B cell (primary cell): ENCODE measurements around the gene PDE3A. TPM values are rescaled to one million over a fixed set of nuclear protein-coding genes. Genes with fewer than 3 reads are reported as not detected.

Experiments
- ATAC-seq: fragments of 200-7000 bp; cut with Tn5 transposase; one replicate; pipeline ENCODE4 v1.10.0; 2021; ENCODE audit warnings: low read depth, mild to moderate bottlenecking, moderate number of reproducible peaks, moderate library complexity
- CTCF ChIA-PET: fragments of 350-600 bp; sonication (Branson Sonifier 250); formaldehyde crosslinking; loops from one replicate; lab custom pipeline; 2021; ENCODE audit warnings: antibody characterized with exemption, inconsistent platforms; lab: Charles Lee
- POLR2A ChIA-PET: fragments of 350-600 bp; sonication (Branson Sonifier 250); formaldehyde crosslinking; loops from one replicate; lab custom pipeline; 2021; ENCODE audit warnings: antibody characterized with exemption; lab: Charles Lee
- DNase-seq: peaks from one replicate; pipeline ENCODE4 v3.0.0; 2013
- H2AFZ ChIP-seq: 2 replicates; pipeline ENCODE4 v1.6.1; 2012; ENCODE audit warnings: mild to moderate bottlenecking, low read depth, low read length; ENCODE audit not compliant: insufficient read depth, poor library complexity, severe bottlenecking
- H3K27ac ChIP-seq, 2 donors: 1 replicate in 1 of 2; 2 replicates in 1 of 2; pipeline ENCODE4 v1.5.1; 2012 to 2013; ENCODE audit warnings: low read length in 2 of 2, mild to moderate bottlenecking in 2 of 2, moderate library complexity in 1 of 2
- H3K27me3 ChIP-seq, 4 experiments: fragments of 200-600 bp in 1 of 4; sonication (generic) in 1 of 4; replicated peaks in 1 of 4; 1 replicate in 2 of 4; 2 replicates in 2 of 4; pipeline versions ENCODE4 v1.6.1 to v1.7.0; 2013 to 2016; ENCODE audit warnings: low read length in 3 of 4, mild to moderate bottlenecking in 2 of 4, mixed read lengths in 1 of 4, moderate library complexity in 1 of 4; ENCODE audit not compliant: insufficient read depth in 4 of 4, control insufficient read depth in 3 of 4; ENCODE audit errors: control extremely low read depth in 1 of 4
- H3K36me3 ChIP-seq, 2 experiments: replicated peaks in 1 of 2; 1 replicate in 1 of 2; 2 replicates in 1 of 2; pipeline versions ENCODE4 v1.6.1 to v1.7.1; 2013; ENCODE audit warnings: low read length in 1 of 2; ENCODE audit not compliant: insufficient read depth in 2 of 2, control insufficient read depth in 1 of 2; ENCODE audit errors: control extremely low read depth in 1 of 2, extremely low read depth in 1 of 2
- H3K4me1 ChIP-seq, 2 donors: fragments of 200-600 bp in 1 of 2; sonication (generic) in 1 of 2; 1 replicate in 1 of 2; 2 replicates in 1 of 2; pipeline versions ENCODE4 v1.5.1 to v1.6.1; 2013 to 2017; ENCODE audit warnings: low read length in 2 of 2; ENCODE audit not compliant: control insufficient read depth in 2 of 2, insufficient read depth in 2 of 2
- H3K4me2 ChIP-seq: replicated peaks from 2 replicates; pipeline ENCODE3; 2012; ENCODE audit warnings: mild to moderate bottlenecking, low read depth, low read length; ENCODE audit not compliant: poor library complexity, severe bottlenecking
- H3K4me3 ChIP-seq, 5 experiments: fragments of 200-600 bp in 1 of 5; sonication (generic) in 1 of 5; 1 replicate in 3 of 5; 2 replicates in 2 of 5; pipeline versions ENCODE4 v1.5.1 to v1.7.0; 2011 to 2016; ENCODE audit warnings: low read length in 4 of 5, mild to moderate bottlenecking in 4 of 5, low read depth in 2 of 5, control low read depth in 1 of 5, moderate library complexity in 1 of 5; ENCODE audit not compliant: insufficient read depth in 1 of 5; ENCODE audit errors: control extremely low read depth in 1 of 5, extremely low read depth in 1 of 5
- H3K79me2 ChIP-seq: fragments of 200-600 bp; sonication (generic); one replicate; pipeline ENCODE4 v1.6.0; 2016; ENCODE audit warnings: low read length; ENCODE audit not compliant: control insufficient read depth, insufficient read depth
- H3K9ac ChIP-seq: fragments of 200-600 bp; sonication (generic); 2 replicates; pipeline ENCODE4 v1.6.1; 2017; ENCODE audit warnings: mild to moderate bottlenecking, low read length, moderate library complexity
- H3K9me3 ChIP-seq, 3 donors: one replicate each; pipeline versions ENCODE4 v1.6.1 to v1.7.1; 2013; ENCODE audit warnings: low read length in 2 of 3; ENCODE audit not compliant: control insufficient read depth in 2 of 3, insufficient read depth in 1 of 3; ENCODE audit errors: control extremely low read depth in 1 of 3
- H4K20me1 ChIP-seq: 2 replicates; pipeline ENCODE4 v1.6.0; 2012; ENCODE audit warnings: mild to moderate bottlenecking, low read length; ENCODE audit not compliant: insufficient read depth, control insufficient read depth, poor library complexity, severe bottlenecking
- H3K27ac Mint-ChIP-seq: one replicate; pipeline ENCODE4 v1.8.0; 2021; ENCODE audit warnings: mixed read lengths
- H3K27me3 Mint-ChIP-seq: one replicate; pipeline ENCODE4 v1.8.0; 2021; ENCODE audit warnings: mixed read lengths
- H3K4me1 Mint-ChIP-seq: one replicate; pipeline ENCODE4 v1.8.0; 2021; ENCODE audit warnings: mixed read lengths
- H3K4me3 Mint-ChIP-seq: one replicate; pipeline ENCODE4 v1.8.0; 2021; ENCODE audit warnings: mixed read lengths
- H3K9me3 Mint-ChIP-seq: one replicate; pipeline ENCODE4 v1.8.0; 2022; ENCODE audit warnings: mixed read lengths; ENCODE audit not compliant: insufficient read depth
- CTCF ChIP-seq: fragments of 200-600 bp; IDR thresholded peaks from one replicate; pipeline ENCODE4 v1.8.0; 2022; ENCODE audit warnings: antibody characterized with exemption, mild to moderate bottlenecking
- EZH2 ChIP-seq: IDR thresholded peaks from 2 replicates; pipeline ENCODE4 v1.6.1; 2012; ENCODE audit warnings: borderline replicate concordance, low read depth, mild to moderate bottlenecking, moderate library complexity, low read length; ENCODE audit not compliant: insufficient read depth, poor library complexity, severe bottlenecking
- WGBS: methylation state at CpG from one replicate; pipeline ENCODE4 v1.1.5; 2013; ENCODE audit warnings: missing lambda C conversion rate; ENCODE audit not compliant: insufficient coverage; 5-methylcytosine and 5-hydroxymethylcytosine counted together
- intact Hi-C: fragments of 100-400 bp; cut with micrococcal nuclease; formaldehyde crosslinking; loops from one replicate; pipeline ENCODE4 v1.10.0; 2022
- polyA plus RNA-seq: library from polyadenylated mRNA; depleted of rRNA; stranded (reverse); fragments of >200 nt; gene quantifications from 2 replicates; pipeline ENCODE4 v1.2.3, GENCODE V29; 2012
- total RNA-seq, 2 donors: library from RNA; stranded (reverse); fragments of 120-200 nt in 1 of 2; gene quantifications; 1 replicate in 1 of 2; 2 replicates in 1 of 2; pipeline versions ENCODE4 v1.2.3 to v1.2.4, GENCODE V29; 2013 to 2022

Gene PDE3A
- total and polyA plus RNA-seq, 2 donors (not counting 1 experiment from before 2014, with no cell fraction given) = not detected

- ATAC-seq (no peak), DNase-seq (no peak)
- TF ChIP-seq EZH2 (no peak), CTCF (no peak)
- H4K20me1 ChIP-seq = no peaks in the 10 kb centered on the region
- H3K4me2 ChIP-seq = no peak overlapping the region
- no peak overlapping the region for H3K27ac ChIP-seq
- ChIA-PET POLR2A (no interaction called here), CTCF (no interaction called here)
- no CpG with 5 or more reads among the region's 1 CpG for WGBS
- H3K4me1 ChIP-seq = no peaks in the 10 kb centered on the region
- no peaks in the 10 kb centered on the region for H3K36me3 ChIP-seq
- Mint-ChIP-seq H3K4me1 (no peaks in the 10 kb centered on the region), H3K9me3 (no peaks in the 10 kb centered on the region), H3K27ac (no peak overlapping the region), H3K4me3 (no peak overlapping the region), H3K27me3 (no peaks in the 10 kb centered on the region)
- H3K79me2 ChIP-seq = no peaks in the 10 kb centered on the region
- no peak overlapping the region for H3K9ac ChIP-seq
- intact Hi-C loops = no loop called here
- H3K9me3 ChIP-seq = no peaks in the 10 kb centered on the region
- H2AFZ ChIP-seq = no peak overlapping the region
- no peak overlapping the region for H3K4me3 ChIP-seq
- no peaks in the 10 kb centered on the region for H3K27me3 ChIP-seq
These were observed 348.6 kb downstream of the PDE3A start for GRCh38 chr12:20716985-20717384.

DNA sequence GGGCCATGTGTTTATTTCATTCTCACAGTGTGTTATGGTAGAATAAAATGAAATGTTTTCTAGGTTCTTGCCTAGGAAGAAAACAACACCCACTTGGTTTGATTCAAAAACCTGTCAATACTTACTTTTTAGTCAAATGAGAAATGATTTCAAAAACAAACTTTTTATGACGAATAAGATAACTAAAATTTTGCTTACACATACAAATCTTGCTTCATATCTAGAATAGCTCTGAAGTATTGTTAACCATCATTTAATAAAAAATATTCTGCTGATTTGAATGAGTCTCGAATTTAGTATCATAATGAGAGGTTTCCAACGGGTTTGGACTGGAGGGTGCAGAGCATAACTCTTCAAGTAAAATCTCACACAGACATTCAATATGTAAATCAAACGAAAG lies 350.0 kb downstream of the PDE3A start:
- Histone ChIP-seq H3K79me2 (no peaks in the 10 kb centered on the region), H3K27me3 (no peaks in the 10 kb centered on the region), H3K4me2 (no peak overlapping the region), H3K27ac (no peak overlapping the region), H4K20me1 (no peaks in the 10 kb centered on the region), H3K9ac (no peak overlapping the region), H3K9me3 (no peaks in the 10 kb centered on the region), H2AFZ (no peak overlapping the region), H3K36me3 (no peaks in the 10 kb centered on the region), H3K4me3 (no peak overlapping the region), H3K4me1 (no peaks in the 10 kb centered on the region)
- TF ChIP-seq CTCF = no peak
- no peaks in the 10 kb centered on the region for H3K9me3 Mint-ChIP-seq
- ATAC-seq = no peak
- ChIA-PET CTCF (no interaction called here), POLR2A (no interaction called here)
- H3K27ac Mint-ChIP-seq = no peak overlapping the region
- no peaks in the 10 kb centered on the region for H3K27me3 Mint-ChIP-seq
- DNase-seq = no peak
- no peaks in the 10 kb centered on the region for H3K4me1 Mint-ChIP-seq
- intact Hi-C loops = no loop called here
- H3K4me3 Mint-ChIP-seq = no peak overlapping the region
- WGBS = no CpG with 5 or more reads among the region's 4 CpGs
